Activated B cell treated with CpG ODN at 0.5 μM for 24 hours (primary cell): ENCODE measurements around the gene EHMT1. TPM values are rescaled to one million over a fixed set of nuclear protein-coding genes. Genes with fewer than 3 reads are reported as not detected.

Experiments
- ATAC-seq: fragments of 200-7000 bp; cut with Tn5 transposase; one replicate; pipeline ENCODE4 v1.10.0; 2021; ENCODE audit warnings: low read depth, mild to moderate bottlenecking, moderate library complexity
- CTCF ChIA-PET: fragments of 350-600 bp; sonication (Branson Sonifier 250); formaldehyde crosslinking; loops from one replicate; lab custom pipeline; 2021; ENCODE audit warnings: antibody characterized with exemption; lab: Charles Lee
- POLR2A ChIA-PET: fragments of 350-600 bp; sonication (Branson Sonifier 250); formaldehyde crosslinking; loops from one replicate; lab custom pipeline; 2021; ENCODE audit warnings: antibody characterized with exemption; lab: Charles Lee
- DNase-seq: peaks from one replicate; pipeline ENCODE4 v3.0.0; 2022
- H3K27ac Mint-ChIP-seq: one replicate; pipeline ENCODE4 v1.8.0; 2020; ENCODE audit warnings: mixed read lengths
- H3K27me3 Mint-ChIP-seq: one replicate; pipeline ENCODE4 v1.8.0; 2021; ENCODE audit warnings: mixed read lengths
- H3K36me3 Mint-ChIP-seq: one replicate; pipeline ENCODE4 v1.8.0; 2021; ENCODE audit warnings: low read depth, mixed read lengths
- H3K4me1 Mint-ChIP-seq: one replicate; pipeline ENCODE4 v1.8.0; 2021; ENCODE audit warnings: mixed read lengths
- H3K4me3 Mint-ChIP-seq: one replicate; pipeline ENCODE4 v1.8.0; 2020; ENCODE audit warnings: mild to moderate bottlenecking, mixed read lengths
- H3K9me3 Mint-ChIP-seq: one replicate; pipeline ENCODE4 v1.8.0; 2020; ENCODE audit warnings: mixed read lengths
- intact Hi-C: fragments of 100-400 bp; cut with micrococcal nuclease; formaldehyde crosslinking; loops from one replicate; pipeline ENCODE4 v1.15.1; 2024
- total RNA-seq: library from RNA; stranded (reverse); gene quantifications from 2 replicates; pipeline ENCODE4 v1.2.3, GENCODE V29; 2022
- TF ChIP-seq, protein P1 (sequence below): fragments of 200-600 bp; IDR thresholded peaks from one replicate; pipeline ENCODE4 v1.8.0; 2022; ENCODE audit warnings: antibody characterized with exemption, mild to moderate bottlenecking

The EHMT1 gene
- total RNA-seq, 1 donor from 2014 or later, result 163 TPM

DNA sequence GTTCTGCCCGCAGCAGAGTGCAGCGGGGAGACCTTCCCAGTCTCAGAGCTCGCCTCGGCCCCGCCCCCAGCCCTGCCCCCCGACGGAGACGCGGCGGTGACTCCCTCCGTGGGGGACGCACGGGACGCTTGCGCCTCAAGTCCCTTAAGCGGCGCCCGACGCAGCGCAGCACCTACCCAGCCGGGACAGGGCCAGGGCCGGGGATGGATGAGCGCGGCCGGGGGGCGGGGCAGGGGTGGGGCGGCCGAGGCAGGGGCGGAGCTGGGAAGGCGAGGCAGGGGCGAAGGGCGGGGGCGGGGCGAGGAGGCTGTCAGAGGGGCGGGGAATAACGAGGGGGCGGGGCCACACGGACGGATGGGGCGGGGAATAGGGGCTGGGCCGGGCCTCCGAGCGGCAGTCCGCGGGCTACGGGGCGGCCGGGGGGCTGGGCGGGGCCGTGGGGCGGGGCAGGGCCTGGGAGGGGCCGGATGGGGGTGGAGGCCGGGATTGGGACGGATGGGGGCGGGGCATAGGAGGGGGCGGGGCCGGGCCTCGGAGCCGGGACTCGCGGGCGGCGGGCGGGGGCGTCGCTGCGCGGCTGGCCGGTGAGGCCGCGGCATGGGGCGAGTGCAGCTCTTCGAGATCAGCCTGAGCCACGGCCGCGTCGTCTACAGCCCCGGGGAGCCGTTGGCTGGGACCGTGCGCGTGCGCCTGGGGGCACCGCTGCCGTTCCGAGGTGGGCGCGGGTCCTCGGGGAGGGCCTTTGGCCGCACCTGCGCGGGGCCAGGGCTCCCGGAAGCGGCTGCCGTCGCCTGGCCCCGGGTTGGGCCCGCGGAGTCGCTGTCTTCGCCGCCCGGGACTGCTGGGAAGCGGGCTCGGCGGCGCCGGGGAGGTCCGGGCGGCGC, 13.4 kb upstream of the EHMT1 start, which contains the start of gene ARRDC1:
Gene ARRDC1 (plus strand): TSS at position 566 of the 884 bp plus-strand sequence. CDS start 32 bp downstream, at position 598.
- H3K4me3 Mint-ChIP-seq, result peak within 1 kb of the TSS; percentile 75
- peaks cover 17% of the 10 kb centered on the region for H3K4me1 Mint-ChIP-seq
- no peak within 1 kb of the TSS for H3K27ac Mint-ChIP-seq
- DNase-seq (peak; percentile 82), ATAC-seq (peak; percentile 89)
- no peaks in the 10 kb centered on the region for H3K27me3 Mint-ChIP-seq
- CTCF ChIA-PET, result no interaction called here
- H3K9me3 Mint-ChIP-seq, result no peaks in the 10 kb centered on the region
- POLR2A ChIA-PET, result interaction anchor here (0.5 to 1.3 kb wide), 11 partner anchors 9 to 1054 kb away, joined by 3 to 29 read pairs (median 7); partner anchors contain the start of genes DPH7, EHMT1, MRPL41 and ZMYND19
- no peaks in the 10 kb centered on the region for H3K36me3 Mint-ChIP-seq
- TF ChIP-seq, protein P1, sequence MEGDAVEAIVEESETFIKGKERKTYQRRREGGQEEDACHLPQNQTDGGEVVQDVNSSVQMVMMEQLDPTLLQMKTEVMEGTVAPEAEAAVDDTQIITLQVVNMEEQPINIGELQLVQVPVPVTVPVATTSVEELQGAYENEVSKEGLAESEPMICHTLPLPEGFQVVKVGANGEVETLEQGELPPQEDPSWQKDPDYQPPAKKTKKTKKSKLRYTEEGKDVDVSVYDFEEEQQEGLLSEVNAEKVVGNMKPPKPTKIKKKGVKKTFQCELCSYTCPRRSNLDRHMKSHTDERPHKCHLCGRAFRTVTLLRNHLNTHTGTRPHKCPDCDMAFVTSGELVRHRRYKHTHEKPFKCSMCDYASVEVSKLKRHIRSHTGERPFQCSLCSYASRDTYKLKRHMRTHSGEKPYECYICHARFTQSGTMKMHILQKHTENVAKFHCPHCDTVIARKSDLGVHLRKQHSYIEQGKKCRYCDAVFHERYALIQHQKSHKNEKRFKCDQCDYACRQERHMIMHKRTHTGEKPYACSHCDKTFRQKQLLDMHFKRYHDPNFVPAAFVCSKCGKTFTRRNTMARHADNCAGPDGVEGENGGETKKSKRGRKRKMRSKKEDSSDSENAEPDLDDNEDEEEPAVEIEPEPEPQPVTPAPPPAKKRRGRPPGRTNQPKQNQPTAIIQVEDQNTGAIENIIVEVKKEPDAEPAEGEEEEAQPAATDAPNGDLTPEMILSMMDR, result no peak
- intact Hi-C loops, result loop anchor here (1.0 to 2.0 kb wide), 5 partner anchors 13 to 147 kb away; partner anchors contain the start of genes DPH7, MRPL41, NSMF and ZMYND19

DNA sequence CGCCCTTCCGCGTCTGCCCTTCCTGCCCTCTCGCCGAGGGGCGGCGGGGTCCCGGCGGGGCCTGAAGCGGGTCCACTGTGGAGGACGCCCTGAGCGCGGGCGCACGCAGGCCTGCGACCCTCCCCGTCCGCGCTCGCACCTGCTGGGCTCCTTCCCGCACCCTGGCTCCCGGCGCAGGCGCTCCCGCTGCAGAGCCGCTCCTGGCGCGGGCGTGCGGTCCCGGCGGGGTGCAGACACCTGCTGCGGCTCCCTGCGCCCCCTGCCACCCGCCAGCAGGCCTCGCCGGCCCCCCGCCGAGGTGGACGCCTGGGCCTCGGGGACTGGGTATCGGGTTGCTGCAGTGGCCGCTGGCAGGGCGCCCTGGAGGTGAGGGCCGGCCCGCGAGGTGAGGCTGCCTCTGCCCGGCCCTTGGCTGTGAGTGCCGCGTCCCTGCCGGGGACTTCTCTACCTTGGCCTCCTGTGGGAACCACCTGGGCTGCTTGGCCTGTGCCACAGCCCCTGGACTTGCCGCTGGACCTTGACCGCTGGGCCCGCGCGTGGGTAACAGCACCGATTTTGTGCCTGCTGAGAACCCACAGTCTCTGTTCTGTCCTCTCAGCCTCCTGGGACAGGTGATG, 12.7 kb upstream of the EHMT1 start:
- Mint-ChIP-seq H3K4me3 (peak overlapping the region; percentile 75), H3K4me1 (peaks cover 17% of the 10 kb centered on the region), H3K36me3 (no peaks in the 10 kb centered on the region), H3K27ac (no peak overlapping the region), H3K9me3 (no peaks in the 10 kb centered on the region), H3K27me3 (no peaks in the 10 kb centered on the region)
- POLR2A ChIA-PET, result interaction anchor here (1.0 kb wide), 1 partner anchor 10 kb away, joined by 4 read pairs; no protein-coding TSS in a partner anchor
- intact Hi-C loops, result no loop called here
- peak; percentile 39 for DNase-seq
- TF ChIP-seq, protein P1, result no peak
- CTCF ChIA-PET, result no interaction called here
- no peak for ATAC-seq

DNA sequence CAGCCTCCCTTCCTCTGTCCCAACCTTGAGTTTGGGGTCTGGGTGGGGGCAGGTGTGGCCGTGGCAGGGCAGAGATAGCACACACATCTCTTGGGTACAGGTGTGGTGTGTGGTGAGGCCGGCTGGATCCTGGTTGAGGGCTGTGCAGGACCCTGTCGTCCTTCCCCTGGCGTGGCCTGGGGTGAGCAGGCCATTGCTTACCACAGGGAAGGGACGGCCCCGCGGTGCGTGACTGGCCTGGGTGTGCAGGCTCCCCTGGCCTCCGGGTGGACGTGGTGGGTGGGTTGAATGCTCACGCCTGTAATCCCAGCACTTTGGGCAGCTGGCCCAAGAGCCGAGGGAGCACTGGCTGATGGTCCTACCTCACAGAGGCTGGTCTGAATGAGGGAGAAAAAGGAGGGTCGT, 12.1 kb upstream of the EHMT1 start:
- intact Hi-C loops, result no loop called here
- Mint-ChIP-seq H3K27ac (no peak overlapping the region), H3K27me3 (no peaks in the 10 kb centered on the region), H3K4me1 (peaks cover 23% of the 10 kb centered on the region), H3K4me3 (peak overlapping the region; percentile 75), H3K9me3 (no peaks in the 10 kb centered on the region), H3K36me3 (no peaks in the 10 kb centered on the region)
- DNase-seq (no peak), ATAC-seq (no peak)
- TF ChIP-seq, protein P1, result no peak
- POLR2A ChIA-PET, result interaction anchor here (0.6 to 3.8 kb wide), 2 partner anchors 13 to 107 kb away, joined by 4 to 17 read pairs; partner anchors contain the start of gene EHMT1
- CTCF ChIA-PET, result no interaction called here

DNA sequence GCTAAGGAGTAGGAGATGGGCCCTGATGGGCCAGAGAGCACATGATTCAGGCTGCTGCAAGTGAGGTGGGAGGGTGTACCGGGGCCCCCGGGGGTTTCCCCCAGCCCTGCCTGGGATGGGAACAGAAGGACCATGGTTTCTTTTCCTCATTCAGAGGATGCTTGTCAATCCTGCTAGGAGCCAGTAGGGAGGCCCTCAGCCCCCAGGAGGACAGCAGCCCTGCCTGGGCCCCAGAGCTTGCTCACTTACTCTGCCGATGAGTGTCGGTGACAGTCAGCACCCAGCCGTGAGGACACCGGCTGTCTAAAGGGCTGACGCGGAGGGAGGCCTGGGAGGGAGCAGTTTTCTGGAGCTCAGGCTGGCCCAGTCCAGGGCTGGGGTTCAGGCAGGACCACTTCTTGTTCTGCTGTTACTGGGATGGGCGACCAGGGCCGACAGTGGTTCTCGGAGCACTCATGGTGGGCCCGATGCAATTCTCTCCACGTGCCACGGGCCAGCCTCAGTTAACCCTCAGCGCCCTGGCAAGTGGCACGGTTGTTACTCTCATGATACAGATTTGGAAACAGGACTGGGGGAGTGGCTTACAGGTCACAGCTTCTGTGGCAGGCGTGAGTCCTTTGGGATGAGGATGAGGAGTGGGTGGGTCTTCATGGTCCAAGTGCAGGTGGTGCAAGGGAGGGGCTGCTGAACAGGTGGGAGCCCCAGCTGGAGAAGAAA, 11.5 kb upstream of the EHMT1 start:
- intact Hi-C loops, result no loop called here
- Mint-ChIP-seq H3K9me3 (no peaks in the 10 kb centered on the region), H3K27ac (no peak overlapping the region), H3K36me3 (no peaks in the 10 kb centered on the region), H3K4me1 (peaks cover 29% of the 10 kb centered on the region), H3K4me3 (peak overlapping the region; percentile 75), H3K27me3 (no peaks in the 10 kb centered on the region)
- POLR2A ChIA-PET, result interaction anchor here (0.6 to 3.8 kb wide), 3 partner anchors 12 to 107 kb away, joined by 3 to 17 read pairs (median 4); partner anchors contain the start of genes DPH7 and EHMT1
- ATAC-seq (no peak), DNase-seq (no peak)
- TF ChIP-seq, protein P1, result no peak
- CTCF ChIA-PET, result no interaction called here
